Prostate gland (tissue), 2 donors: ENCODE data around the gene GMPR. TPM values are rescaled to one million over a fixed set of nuclear protein-coding genes. Genes with fewer than 3 reads are reported as not detected.

Source experiments
- DNase-seq: peaks from one replicate; pipeline ENCODE4 v3.0.0-alpha.2; 2019; ENCODE audit warnings: low spot score
- H3K27ac ChIP-seq, 2 donors: fragments of 200-600 bp; sonication (generic); 2 replicates each; pipeline ENCODE4 v1.5.1; 2017 to 2019
- H3K27me3 ChIP-seq: fragments of 200-600 bp; sonication (generic); replicated peaks from 2 replicates; pipeline ENCODE4 v1.5.1; 2019; ENCODE audit not compliant: insufficient read depth
- H3K36me3 ChIP-seq, 2 donors: fragments of 200-600 bp; sonication (generic); 1 replicate in 1 of 2; 2 replicates in 1 of 2; pipeline versions ENCODE4 v1.5.1 to v1.8.1; 2017 to 2019
- H3K4me1 ChIP-seq: fragments of 200-600 bp; sonication (generic); replicated peaks from 2 replicates; pipeline ENCODE4 v1.5.1; 2019
- H3K4me3 ChIP-seq, 2 donors: fragments of 200-600 bp; sonication (generic); 2 replicates each; pipeline ENCODE4 v1.5.1; 2017 to 2019
- H3K9me3 ChIP-seq: fragments of 200-600 bp; sonication (generic); 2 replicates; pipeline ENCODE4 v1.5.1; 2017
- POLR2A ChIP-seq: fragments of 450-650 bp; IDR thresholded peaks from one replicate; pipeline ENCODE4 v1.6.1; 2016; ENCODE audit warnings: antibody characterized with exemption, mild to moderate bottlenecking
- POLR2AphosphoS5 ChIP-seq: sonication (generic); formaldehyde crosslinking; IDR thresholded peaks from one replicate; pipeline ENCODE4 v1.6.1; 2017; ENCODE audit warnings: antibody characterized with exemption
- WGBS: methylation state at CpG from one replicate; pipeline ENCODE4 v1.1.5; 2018; 5-methylcytosine and 5-hydroxymethylcytosine counted together
- intact Hi-C: fragments of 100-400 bp; cut with DNase I; formaldehyde crosslinking; loops from one replicate; pipeline ENCODE4 v1.14.2; 2022
- total RNA-seq, 2 donors: library from RNA; depleted of rRNA; stranded (reverse); fragments of >200 nt; gene quantifications; one replicate each; pipeline ENCODE4 v1.1.0, GENCODE V29; 2016
- TF ChIP-seq, protein P1 (sequence below), 4 experiments: fragments of 200-600 bp in 2 of 4; fragments of 450-650 bp in 2 of 4; sonication (generic) in 2 of 4; IDR thresholded peaks; 1 replicate in 3 of 4; 2 replicates in 1 of 4; pipeline ENCODE4 v1.5.1; 2016 to 2019; ENCODE audit warnings: antibody characterized with exemption in 4 of 4, mild to moderate bottlenecking in 2 of 4, moderate library complexity in 2 of 4

Gene GMPR
- total RNA-seq, 2 donors from 2014 or later: 228 to 266 TPM

DNA sequence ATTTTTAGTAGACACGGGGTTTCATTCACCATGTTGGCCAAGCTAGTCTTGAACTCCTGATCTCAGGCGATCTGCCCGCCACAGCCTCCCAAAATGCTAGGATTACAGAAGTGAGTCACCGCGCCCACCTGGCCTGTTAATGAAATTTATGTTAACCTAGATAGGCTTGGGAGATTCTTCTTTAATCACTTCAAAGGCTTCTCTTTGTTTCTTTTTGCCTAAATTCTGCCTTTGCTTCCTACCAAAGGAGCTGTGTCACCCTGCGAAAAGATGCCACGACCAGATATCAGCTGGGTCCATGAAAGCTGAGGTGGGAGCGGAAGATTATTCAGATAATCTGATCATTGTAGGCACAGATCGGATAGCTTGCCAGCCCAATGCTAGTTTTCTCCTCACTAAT, 75.3 kb downstream of the GMPR start:
- Histone ChIP-seq H3K36me3 (no peaks in the 10 kb centered on the region), H3K4me3 (no peak overlapping the region), H3K27me3 (no peaks in the 10 kb centered on the region), H3K4me1 (no peaks in the 10 kb centered on the region), H3K9me3 (no peaks in the 10 kb centered on the region), H3K27ac (no peak overlapping the region)
- 94% methylated on average over 9 of the region's 9 CpGs for WGBS
- DNase-seq: no peak
- TF ChIP-seq POLR2A: no peak
- TF ChIP-seq POLR2AphosphoS5: no peak
- TF ChIP-seq, protein P1, sequence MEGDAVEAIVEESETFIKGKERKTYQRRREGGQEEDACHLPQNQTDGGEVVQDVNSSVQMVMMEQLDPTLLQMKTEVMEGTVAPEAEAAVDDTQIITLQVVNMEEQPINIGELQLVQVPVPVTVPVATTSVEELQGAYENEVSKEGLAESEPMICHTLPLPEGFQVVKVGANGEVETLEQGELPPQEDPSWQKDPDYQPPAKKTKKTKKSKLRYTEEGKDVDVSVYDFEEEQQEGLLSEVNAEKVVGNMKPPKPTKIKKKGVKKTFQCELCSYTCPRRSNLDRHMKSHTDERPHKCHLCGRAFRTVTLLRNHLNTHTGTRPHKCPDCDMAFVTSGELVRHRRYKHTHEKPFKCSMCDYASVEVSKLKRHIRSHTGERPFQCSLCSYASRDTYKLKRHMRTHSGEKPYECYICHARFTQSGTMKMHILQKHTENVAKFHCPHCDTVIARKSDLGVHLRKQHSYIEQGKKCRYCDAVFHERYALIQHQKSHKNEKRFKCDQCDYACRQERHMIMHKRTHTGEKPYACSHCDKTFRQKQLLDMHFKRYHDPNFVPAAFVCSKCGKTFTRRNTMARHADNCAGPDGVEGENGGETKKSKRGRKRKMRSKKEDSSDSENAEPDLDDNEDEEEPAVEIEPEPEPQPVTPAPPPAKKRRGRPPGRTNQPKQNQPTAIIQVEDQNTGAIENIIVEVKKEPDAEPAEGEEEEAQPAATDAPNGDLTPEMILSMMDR (IDR thresholded peaks at IDR 0.05): no peak
- intact Hi-C loops: no loop called here

DNA sequence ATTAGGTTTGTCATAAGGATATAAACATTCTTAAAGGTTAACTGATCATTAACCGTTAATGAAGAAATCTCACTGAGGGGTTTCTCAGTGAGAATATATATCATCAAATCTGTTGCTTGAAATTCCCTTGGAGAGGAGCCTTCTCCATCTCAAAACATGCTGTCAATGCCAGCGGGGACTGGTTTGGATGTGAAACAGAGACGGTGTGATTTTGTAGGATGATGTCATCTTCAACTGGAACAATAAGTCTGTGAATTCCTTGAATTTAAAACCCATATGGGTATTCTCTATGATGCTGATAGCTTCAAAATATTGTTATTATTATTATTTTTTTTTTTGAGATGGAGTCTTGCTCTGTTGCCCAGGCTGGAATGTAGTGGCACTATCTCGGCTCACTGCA, 75.9 kb downstream of the GMPR start:
- TF ChIP-seq, protein P1 (IDR thresholded peaks at IDR 0.05): no peak
- TF ChIP-seq POLR2A (no peak), POLR2AphosphoS5 (no peak)
- Histone ChIP-seq H3K36me3 (no peaks in the 10 kb centered on the region), H3K27me3 (no peaks in the 10 kb centered on the region), H3K27ac (no peak overlapping the region), H3K9me3 (no peaks in the 10 kb centered on the region), H3K4me1 (no peaks in the 10 kb centered on the region), H3K4me3 (no peak overlapping the region)
- intact Hi-C loops: no loop called here
- 83% methylated on average over 4 of the region's 4 CpGs for WGBS
- DNase-seq: no peak

DNA sequence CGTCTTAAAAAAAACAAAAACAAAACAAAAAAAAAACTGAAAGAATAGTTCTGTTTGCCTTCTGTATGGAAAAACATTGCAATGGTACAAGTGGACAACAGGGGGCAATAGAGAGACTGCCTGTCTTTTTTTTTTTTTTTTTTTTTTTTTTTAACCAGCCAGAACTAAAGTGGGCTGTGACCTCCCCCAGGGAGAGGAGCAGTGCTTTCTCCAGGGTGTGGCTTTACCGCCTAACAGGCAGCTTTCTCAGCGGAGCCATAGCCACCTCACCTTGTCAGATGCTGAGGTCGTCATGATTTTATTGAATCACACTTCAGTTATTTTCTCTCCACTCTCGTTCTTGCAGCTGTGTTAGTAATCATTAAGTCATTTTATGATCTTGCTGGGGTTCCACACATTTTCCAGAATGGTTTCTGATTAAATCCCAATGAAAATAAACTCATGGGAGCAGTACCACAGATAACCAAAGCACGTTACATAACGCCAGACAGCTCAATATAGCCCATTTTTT, 78.4 kb downstream of the GMPR start:
- H3K4me1 ChIP-seq: peaks cover 5% of the 10 kb centered on the region
- TF ChIP-seq POLR2AphosphoS5 (no peak), POLR2A (no peak)
- TF ChIP-seq, protein P1 (IDR thresholded peaks at IDR 0.05): peak; percentile 15 to 56 (median 41)
- H3K27me3 ChIP-seq: no peaks in the 10 kb centered on the region
- no peak overlapping the region for H3K4me3 ChIP-seq
- no peak overlapping the region for H3K27ac ChIP-seq
- no peaks in the 10 kb centered on the region for H3K36me3 ChIP-seq
- no peaks in the 10 kb centered on the region for H3K9me3 ChIP-seq
- WGBS: 60% methylated on average over 7 of the region's 7 CpGs
- intact Hi-C loops: no loop called here
- no peak for DNase-seq

DNA sequence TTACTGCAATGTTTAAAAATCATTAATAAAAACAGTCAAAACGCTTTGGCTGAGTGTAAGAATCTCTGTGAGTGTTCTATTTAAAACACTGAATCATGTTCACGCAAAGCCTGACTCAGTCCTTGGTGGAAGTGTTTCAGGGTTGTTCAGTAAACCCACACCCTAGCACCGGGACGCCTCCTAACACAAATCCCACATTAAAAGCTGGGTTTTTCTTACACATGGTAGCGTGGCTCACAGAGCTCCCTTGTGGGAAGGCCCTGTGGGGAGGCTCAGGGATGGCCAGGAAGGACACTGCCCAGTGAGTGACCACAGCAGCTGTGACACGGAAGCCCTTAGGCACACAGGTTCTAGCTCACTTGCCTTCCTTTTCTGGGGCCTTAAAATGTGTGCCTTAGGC, 80.2 kb downstream of the GMPR start:
- WGBS: 73% methylated on average over 6 of the region's 6 CpGs
- DNase-seq: no peak
- TF ChIP-seq POLR2A (no peak), POLR2AphosphoS5 (no peak)
- TF ChIP-seq, protein P1 (IDR thresholded peaks at IDR 0.05): no peak
- intact Hi-C loops: no loop called here
- no peaks in the 10 kb centered on the region for H3K27me3 ChIP-seq
- no peaks in the 10 kb centered on the region for H3K36me3 ChIP-seq
- H3K4me3 ChIP-seq: no peak overlapping the region
- peaks cover 11% of the 10 kb centered on the region for H3K4me1 ChIP-seq
- H3K9me3 ChIP-seq: no peaks in the 10 kb centered on the region
- H3K27ac ChIP-seq: no peak overlapping the region

DNA sequence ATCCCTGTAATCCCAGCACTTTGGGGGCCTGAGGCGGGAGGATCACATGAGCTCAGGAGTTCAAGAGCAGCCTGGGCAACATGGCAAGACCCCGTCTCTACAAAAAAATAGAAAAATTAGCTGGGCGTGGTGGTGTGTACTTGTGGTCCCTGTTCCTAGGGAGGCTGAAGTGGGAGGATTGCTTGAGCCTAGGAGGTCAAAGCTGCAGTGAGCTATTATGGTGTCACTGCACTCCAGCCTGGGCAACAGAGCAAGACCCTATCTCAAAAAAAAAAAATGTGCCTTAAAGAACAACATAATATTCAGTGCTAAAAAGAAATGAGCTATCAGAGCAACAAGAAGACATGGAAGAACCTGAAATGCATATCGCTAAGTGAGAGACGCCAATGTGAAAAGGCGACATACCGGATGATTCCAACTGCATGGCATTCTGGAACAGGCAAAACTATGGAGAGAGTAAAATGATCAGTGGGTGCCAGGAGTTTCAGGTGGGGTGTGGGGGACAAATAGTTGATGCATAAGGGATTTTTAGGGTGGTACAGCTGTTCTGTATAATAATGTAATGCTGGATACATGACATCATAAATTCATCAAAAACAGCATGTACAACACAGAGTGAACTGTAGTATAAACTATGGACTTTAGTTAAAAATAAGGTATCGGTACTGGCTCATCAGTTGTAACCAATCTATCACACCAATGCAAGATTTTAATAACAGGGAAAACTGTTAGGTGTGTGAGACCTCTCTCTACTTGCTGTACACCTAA, 80.8 kb downstream of the GMPR start:
- peak overlapping the region in 1 of 2 donors; percentile 55 for H3K27ac ChIP-seq
- intact Hi-C loops: no loop called here
- H3K36me3 ChIP-seq: no peaks in the 10 kb centered on the region
- no peak for TF ChIP-seq POLR2AphosphoS5
- TF ChIP-seq, protein P1 (IDR thresholded peaks at IDR 0.05): no peak
- no peak for TF ChIP-seq POLR2A
- no peak for DNase-seq
- 91% methylated on average over 8 of the region's 8 CpGs for WGBS
- no peak overlapping the region for H3K4me3 ChIP-seq
- H3K27me3 ChIP-seq: no peaks in the 10 kb centered on the region
- peaks cover 11% of the 10 kb centered on the region for H3K4me1 ChIP-seq
- no peaks in the 10 kb centered on the region for H3K9me3 ChIP-seq
